ENCODE measurements around the gene HBB.
A peak's percentile ranks its signal among the peaks of the same experiment; 100 is the strongest.

The HBB gene

DNA sequence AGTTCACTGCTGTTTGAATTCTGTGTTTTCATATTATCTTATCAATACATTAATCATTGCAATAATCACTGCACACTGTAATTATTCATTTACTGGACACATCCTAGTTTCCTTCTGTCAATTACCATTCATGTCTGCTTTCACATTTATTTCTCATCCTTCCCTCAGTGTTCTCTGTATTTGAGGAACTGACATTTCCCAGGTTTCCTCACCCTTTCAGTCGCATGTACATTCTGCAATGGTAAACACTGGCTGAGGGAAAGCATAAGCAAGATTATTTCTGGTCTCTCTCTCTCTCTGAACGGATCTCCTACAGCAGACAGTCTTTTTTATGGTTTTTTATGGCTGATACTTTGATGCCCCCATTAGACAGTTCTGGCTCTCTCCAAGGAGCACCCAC, 11.6 kb upstream of the HBB start:
- H3K27me3 ChIP-seq: no peaks in the 10 kb centered on the region
- no peaks in the 10 kb centered on the region for H3K9me3 ChIP-seq
- H4K20me1 ChIP-seq: no peaks in the 10 kb centered on the region
- no peak overlapping the region for H3K4me2 ChIP-seq
- no peak for TF ChIP-seq Cebpa-rat (IDR thresholded peaks at IDR 0.05)
- no peak overlapping the region for H3K4me3 ChIP-seq
- peaks cover 11% of the 10 kb centered on the region for H3K4me1 ChIP-seq
- H3K9ac ChIP-seq: no peak overlapping the region
- no peak overlapping the region for H3K27ac ChIP-seq
- H3K36me3 ChIP-seq: no peaks in the 10 kb centered on the region

DNA sequence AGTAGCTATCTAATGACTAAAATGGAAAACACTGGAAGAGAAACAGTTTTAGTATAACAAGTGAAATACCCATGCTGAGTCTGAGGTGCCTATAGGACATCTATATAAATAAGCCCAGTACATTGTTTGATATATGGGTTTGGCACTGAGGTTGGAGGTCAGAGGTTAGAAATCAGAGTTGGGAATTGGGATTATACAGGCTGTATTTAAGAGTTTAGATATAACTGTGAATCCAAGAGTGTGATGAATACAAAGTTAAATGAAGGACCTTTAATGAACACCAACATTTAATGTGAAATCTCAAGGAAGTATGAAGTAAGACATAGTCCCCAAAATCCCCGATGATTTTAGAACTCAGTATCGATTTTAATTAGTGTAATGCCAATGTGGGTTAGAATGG, 10.5 kb upstream of the HBB start:
- Histone ChIP-seq H3K9ac (no peak overlapping the region), H3K27ac (no peak overlapping the region), H3K4me1 (peaks cover 11% of the 10 kb centered on the region), H4K20me1 (no peaks in the 10 kb centered on the region), H3K36me3 (no peaks in the 10 kb centered on the region), H3K27me3 (no peaks in the 10 kb centered on the region), H3K4me2 (no peak overlapping the region), H3K9me3 (no peaks in the 10 kb centered on the region), H3K4me3 (no peak overlapping the region)
- TF ChIP-seq Cebpa-rat (IDR thresholded peaks at IDR 0.05): no peak

DNA sequence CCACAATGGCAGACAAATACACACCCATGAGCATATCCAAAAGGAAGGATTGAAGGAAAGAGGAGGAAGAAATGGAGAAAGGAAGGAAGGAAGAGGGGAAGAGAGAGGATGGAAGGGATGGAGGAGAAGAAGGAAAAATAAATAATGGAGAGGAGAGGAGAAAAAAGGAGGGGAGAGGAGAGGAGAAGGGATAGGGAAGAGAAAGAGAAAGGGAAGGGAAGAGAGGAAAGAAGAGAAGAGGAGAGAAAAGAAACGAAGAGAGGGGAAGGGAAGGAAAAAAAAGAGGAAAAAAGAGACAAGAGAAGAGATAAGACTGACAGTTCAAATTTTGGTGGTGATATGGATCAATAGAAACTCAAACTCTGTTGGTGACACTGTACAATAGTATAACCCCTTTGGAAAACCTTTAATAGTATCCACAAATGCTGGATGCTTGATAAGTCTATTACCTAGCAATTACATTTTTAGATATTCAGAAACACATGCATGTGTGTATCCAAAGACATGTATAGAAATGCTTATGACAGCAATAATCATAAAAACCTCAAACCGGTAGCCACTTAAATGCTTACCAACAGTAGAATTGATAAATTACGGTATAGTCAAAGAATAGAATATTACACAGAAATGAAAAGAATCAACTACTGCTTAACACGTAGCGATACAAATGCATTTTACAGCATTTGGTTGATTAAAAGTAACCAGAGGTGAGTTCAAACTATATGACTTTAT, 8.7 kb upstream of the HBB start:
- TF ChIP-seq Cebpa-rat (IDR thresholded peaks at IDR 0.05): no peak
- Histone ChIP-seq H3K27me3 (no peaks in the 10 kb centered on the region), H3K27ac (no peak overlapping the region), H3K9ac (no peak overlapping the region), H4K20me1 (no peaks in the 10 kb centered on the region), H3K9me3 (no peaks in the 10 kb centered on the region), H3K4me2 (no peak overlapping the region), H3K36me3 (no peaks in the 10 kb centered on the region), H3K4me3 (no peak overlapping the region), H3K4me1 (peaks cover 11% of the 10 kb centered on the region)

DNA sequence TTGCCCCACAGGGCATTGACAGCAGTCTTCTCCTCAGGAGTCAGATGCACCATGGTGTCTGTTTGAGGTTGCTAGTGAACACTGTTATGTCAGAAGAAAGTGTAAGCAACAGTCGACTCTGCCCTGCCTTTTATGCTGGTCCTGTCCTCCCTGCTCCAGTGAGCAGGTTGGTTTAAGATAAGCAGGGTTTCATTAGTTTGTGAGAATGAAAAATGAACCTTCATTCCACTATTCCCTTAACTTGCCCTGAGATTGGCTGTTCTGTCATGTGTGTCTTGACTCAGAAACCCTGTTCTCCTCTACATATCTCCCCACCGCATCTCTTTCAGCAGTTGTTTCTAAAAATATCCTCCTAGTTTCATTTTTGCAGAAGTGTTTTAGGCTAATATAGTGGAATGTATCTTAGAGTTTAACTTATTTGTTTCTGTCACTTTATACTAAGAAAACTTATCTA, 7.5 kb upstream of the HBB start, which contains the start of gene HBD:
TSS of gene HBD (minus strand) at position 103 of the 454 bp plus-strand sequence. CDS start at position 53, 50 bp downstream.
- no peaks in the 10 kb centered on the region for H3K36me3 ChIP-seq
- no peak within 1 kb of the TSS for H3K4me3 ChIP-seq
- H3K27me3 ChIP-seq: no peaks in the 10 kb centered on the region
- no peak within 1 kb of the TSS for H3K9ac ChIP-seq
- H3K4me1 ChIP-seq: peaks cover 11% of the 10 kb centered on the region
- no peak within 1 kb of the TSS for H3K27ac ChIP-seq
- H4K20me1 ChIP-seq: no peaks in the 10 kb centered on the region
- TF ChIP-seq Cebpa-rat (IDR thresholded peaks at IDR 0.05): no peak
- H3K4me2 ChIP-seq: peak within 1 kb of the TSS; percentile 56
- H3K9me3 ChIP-seq: no peaks in the 10 kb centered on the region

DNA sequence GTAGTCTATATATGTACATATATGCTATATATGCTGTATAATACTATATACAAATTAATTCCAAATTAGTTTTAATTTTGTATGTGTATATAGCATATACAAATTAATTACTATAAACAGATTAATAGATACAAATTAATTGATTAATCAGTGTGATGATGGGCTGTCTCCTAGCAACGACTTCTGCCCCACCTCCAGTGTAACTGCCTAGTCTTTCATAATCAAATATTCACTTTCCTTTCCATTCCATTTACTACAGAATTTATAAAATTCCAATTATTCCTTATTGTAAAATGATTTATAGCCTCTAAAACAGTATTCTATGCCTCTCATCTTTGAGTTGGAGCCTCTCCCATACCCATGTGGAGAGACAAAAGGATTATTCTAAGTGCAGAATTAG, 6.4 kb upstream of the HBB start:
- Histone ChIP-seq H4K20me1 (no peaks in the 10 kb centered on the region), H3K27me3 (no peaks in the 10 kb centered on the region), H3K4me1 (peaks cover 11% of the 10 kb centered on the region), H3K4me3 (no peak overlapping the region), H3K36me3 (no peaks in the 10 kb centered on the region), H3K27ac (no peak overlapping the region), H3K4me2 (no peak overlapping the region), H3K9ac (no peak overlapping the region), H3K9me3 (no peaks in the 10 kb centered on the region)
- no peak for TF ChIP-seq Cebpa-rat (IDR thresholded peaks at IDR 0.05)

DNA sequence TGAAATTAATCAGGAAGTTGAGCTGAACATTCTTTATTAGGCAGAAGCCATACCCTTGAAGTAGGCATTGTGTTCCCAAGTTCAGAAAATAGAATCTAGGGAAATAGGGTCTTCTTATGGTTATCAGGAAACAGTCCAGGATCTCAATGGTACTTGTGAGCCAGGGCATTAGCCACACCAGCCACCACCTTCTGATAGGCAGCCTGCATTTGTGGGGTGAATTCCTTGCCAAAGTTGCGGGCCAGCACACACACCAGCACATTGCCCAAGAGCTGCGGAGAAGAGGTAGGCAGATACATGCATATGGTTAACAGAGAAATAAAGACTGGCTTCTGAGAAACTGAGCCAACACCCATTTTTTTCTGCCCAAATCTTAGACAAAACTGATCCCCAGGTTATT, 6.0 kb upstream of the HBB start:
- Histone ChIP-seq H3K27ac (no peak overlapping the region), H3K4me1 (peaks cover 11% of the 10 kb centered on the region), H4K20me1 (no peaks in the 10 kb centered on the region), H3K4me3 (no peak overlapping the region), H3K9ac (no peak overlapping the region), H3K36me3 (no peaks in the 10 kb centered on the region), H3K9me3 (no peaks in the 10 kb centered on the region), H3K27me3 (no peaks in the 10 kb centered on the region), H3K4me2 (no peak overlapping the region)
- no peak for TF ChIP-seq Cebpa-rat (IDR thresholded peaks at IDR 0.05)

DNA sequence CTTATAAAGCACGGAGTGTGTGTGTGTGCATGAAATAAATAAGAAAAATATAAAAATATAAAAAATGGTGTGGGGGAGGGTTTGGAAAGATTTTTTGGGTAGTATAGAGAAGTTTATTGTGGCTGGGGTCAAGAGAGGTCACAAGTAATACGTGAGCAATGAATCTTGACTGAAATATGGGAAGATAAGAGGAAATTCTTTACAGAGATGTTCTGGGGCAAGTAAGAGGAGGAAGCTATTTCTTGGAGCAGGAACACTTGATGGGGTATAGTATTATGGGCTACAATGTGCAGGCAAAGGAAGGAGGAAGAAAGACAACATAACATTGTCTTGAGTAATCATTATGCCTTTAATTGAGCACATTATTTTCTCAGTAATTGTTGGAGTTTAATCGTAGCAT, 5.3 kb upstream of the HBB start:
- H3K4me1 ChIP-seq: peaks cover 11% of the 10 kb centered on the region
- no peak overlapping the region for H3K27ac ChIP-seq
- H3K4me3 ChIP-seq: no peak overlapping the region
- no peaks in the 10 kb centered on the region for H3K27me3 ChIP-seq
- H3K36me3 ChIP-seq: no peaks in the 10 kb centered on the region
- TF ChIP-seq Cebpa-rat (IDR thresholded peaks at IDR 0.05): no peak
- H3K9me3 ChIP-seq: no peaks in the 10 kb centered on the region
- no peak overlapping the region for H3K9ac ChIP-seq
- H3K4me2 ChIP-seq: no peak overlapping the region
- no peaks in the 10 kb centered on the region for H4K20me1 ChIP-seq

DNA sequence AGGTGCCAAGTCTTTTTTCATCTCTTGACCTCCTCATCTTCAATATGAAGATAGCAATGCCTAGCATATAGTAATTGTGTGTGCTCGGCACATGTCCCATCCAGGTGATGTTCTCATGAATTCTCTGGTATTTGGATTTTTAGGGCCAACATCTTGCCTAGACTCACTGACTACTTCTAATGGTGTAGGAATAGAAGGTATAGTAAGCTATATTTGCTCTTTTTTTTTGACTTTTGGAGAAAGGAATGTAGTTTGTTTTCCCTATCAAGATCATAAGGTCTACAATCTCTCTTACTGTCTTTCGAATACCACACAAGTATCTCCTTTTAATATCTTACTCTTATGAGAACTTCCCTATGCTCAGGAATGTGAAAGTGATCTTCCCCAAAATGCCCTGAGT, 4.2 kb upstream of the HBB start:
- no peaks in the 10 kb centered on the region for H3K9me3 ChIP-seq
- H3K9ac ChIP-seq: no peak overlapping the region
- H4K20me1 ChIP-seq: no peaks in the 10 kb centered on the region
- no peak overlapping the region for H3K4me2 ChIP-seq
- H3K4me3 ChIP-seq: no peak overlapping the region
- no peak for TF ChIP-seq Cebpa-rat (IDR thresholded peaks at IDR 0.05)
- peaks cover 11% of the 10 kb centered on the region for H3K4me1 ChIP-seq
- no peak overlapping the region for H3K27ac ChIP-seq
- no peaks in the 10 kb centered on the region for H3K36me3 ChIP-seq
- no peaks in the 10 kb centered on the region for H3K27me3 ChIP-seq

DNA sequence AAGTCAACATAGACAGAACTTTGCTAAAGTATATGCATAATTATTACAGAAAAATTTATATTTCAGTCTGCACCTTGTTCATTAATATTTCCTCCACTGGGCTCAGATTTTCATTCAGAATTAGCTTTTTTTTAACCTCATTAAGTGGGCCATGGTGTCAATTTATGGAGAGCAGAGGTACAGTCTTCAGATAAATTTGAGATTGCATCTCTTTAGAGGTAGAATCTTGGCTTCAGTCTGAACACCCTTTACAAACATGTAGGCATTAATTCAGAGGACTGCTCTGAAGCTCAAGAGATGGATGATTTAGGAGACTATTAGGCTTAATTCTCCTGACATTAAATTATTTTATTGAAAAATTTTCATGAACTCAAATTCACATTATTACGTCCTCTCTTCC, 3.4 kb upstream of the HBB start:
- peaks cover 11% of the 10 kb centered on the region for H3K4me1 ChIP-seq
- no peaks in the 10 kb centered on the region for H4K20me1 ChIP-seq
- H3K27ac ChIP-seq: no peak overlapping the region
- no peak overlapping the region for H3K9ac ChIP-seq
- H3K36me3 ChIP-seq: no peaks in the 10 kb centered on the region
- H3K27me3 ChIP-seq: no peaks in the 10 kb centered on the region
- no peak for TF ChIP-seq Cebpa-rat (IDR thresholded peaks at IDR 0.05)
- H3K4me2 ChIP-seq: no peak overlapping the region
- H3K4me3 ChIP-seq: no peak overlapping the region
- H3K9me3 ChIP-seq: no peaks in the 10 kb centered on the region

DNA sequence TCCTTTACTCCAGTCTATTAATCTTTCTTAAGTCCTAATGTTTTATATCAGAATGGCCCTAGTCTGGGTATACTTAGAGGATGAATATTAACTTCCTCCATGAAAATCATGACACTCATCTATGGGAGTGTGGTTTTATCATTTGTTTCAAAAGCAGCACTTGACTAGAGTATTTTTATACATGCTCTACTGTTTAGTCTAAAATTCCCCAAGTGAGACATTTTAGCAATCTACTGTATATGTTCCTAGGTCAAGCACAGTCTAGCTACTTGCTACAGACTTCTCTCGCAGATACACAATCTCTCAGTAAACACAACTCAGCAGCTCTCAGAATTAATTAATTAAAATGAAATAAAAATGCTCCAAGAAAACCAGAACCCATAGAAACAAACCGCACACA, 2.9 kb upstream of the HBB start:
- H4K20me1 ChIP-seq: no peaks in the 10 kb centered on the region
- H3K27ac ChIP-seq: no peak overlapping the region
- no peaks in the 10 kb centered on the region for H3K9me3 ChIP-seq
- H3K27me3 ChIP-seq: no peaks in the 10 kb centered on the region
- TF ChIP-seq Cebpa-rat (IDR thresholded peaks at IDR 0.05): no peak
- H3K36me3 ChIP-seq: no peaks in the 10 kb centered on the region
- peaks cover 11% of the 10 kb centered on the region for H3K4me1 ChIP-seq
- no peak overlapping the region for H3K4me3 ChIP-seq
- H3K9ac ChIP-seq: no peak overlapping the region
- no peak overlapping the region for H3K4me2 ChIP-seq

DNA sequence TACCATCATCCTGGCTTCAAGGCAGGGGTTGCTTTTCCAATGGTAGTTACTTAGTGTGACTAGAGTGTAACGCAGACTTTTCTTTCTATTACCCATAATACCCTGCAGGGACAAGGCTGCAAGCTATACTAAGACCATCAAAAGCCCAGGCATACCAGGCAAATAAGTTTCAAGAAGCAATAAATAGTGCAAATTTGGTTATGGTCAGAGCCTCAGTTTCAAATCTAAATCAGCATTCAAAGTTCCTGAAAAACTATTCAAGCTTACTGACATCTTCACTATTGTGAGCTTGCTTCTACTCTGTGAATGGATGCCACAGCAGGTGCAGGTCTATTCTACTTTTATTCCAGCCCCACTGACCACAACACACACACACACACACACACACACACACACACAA, 2.5 kb upstream of the HBB start:
- H3K4me1 ChIP-seq: peaks cover 7% of the 10 kb centered on the region
- H3K9ac ChIP-seq: no peak overlapping the region
- H3K27me3 ChIP-seq: no peaks in the 10 kb centered on the region
- no peak overlapping the region for H3K4me2 ChIP-seq
- H3K9me3 ChIP-seq: no peaks in the 10 kb centered on the region
- H3K36me3 ChIP-seq: no peaks in the 10 kb centered on the region
- no peak for TF ChIP-seq Cebpa-rat (IDR thresholded peaks at IDR 0.05)
- no peak overlapping the region for H3K27ac ChIP-seq
- H4K20me1 ChIP-seq: no peaks in the 10 kb centered on the region
- H3K4me3 ChIP-seq: no peak overlapping the region

Measured in BLaER1 (cell line).